Renal pelvis (tissue), 4 donors: Measurements from ENCODE around the gene MTFR1L. TPM values are rescaled to one million over a fixed set of nuclear protein-coding genes. Genes with fewer than 3 reads are reported as not detected.

ENCODE experiments used
- DNase-seq: peaks from one replicate; pipeline ENCODE4 v3.0.0-alpha.2; 2013
- polyA plus RNA-seq, 3 donors: library from polyadenylated mRNA; unstranded; fragments of 120-200 nt; gene quantifications; one replicate each; pipeline ENCODE4 v1.2.1, GENCODE V29; 2013; ENCODE audit not compliant: insufficient read length in 3 of 3

The MTFR1L gene
- polyA plus RNA-seq, 3 donors, result 86.2 to 120 (median 95.4) TPM

GRCh38 chr1:25858906-25859789 lies 39.4 kb downstream of the MTFR1L start, which contains the start of gene AUNIP:
AUNIP (minus strand) TSS chr1:25859457; CDS start chr1:25859357, 100 bp downstream.
- peak; percentile 87 for DNase-seq

DNA sequence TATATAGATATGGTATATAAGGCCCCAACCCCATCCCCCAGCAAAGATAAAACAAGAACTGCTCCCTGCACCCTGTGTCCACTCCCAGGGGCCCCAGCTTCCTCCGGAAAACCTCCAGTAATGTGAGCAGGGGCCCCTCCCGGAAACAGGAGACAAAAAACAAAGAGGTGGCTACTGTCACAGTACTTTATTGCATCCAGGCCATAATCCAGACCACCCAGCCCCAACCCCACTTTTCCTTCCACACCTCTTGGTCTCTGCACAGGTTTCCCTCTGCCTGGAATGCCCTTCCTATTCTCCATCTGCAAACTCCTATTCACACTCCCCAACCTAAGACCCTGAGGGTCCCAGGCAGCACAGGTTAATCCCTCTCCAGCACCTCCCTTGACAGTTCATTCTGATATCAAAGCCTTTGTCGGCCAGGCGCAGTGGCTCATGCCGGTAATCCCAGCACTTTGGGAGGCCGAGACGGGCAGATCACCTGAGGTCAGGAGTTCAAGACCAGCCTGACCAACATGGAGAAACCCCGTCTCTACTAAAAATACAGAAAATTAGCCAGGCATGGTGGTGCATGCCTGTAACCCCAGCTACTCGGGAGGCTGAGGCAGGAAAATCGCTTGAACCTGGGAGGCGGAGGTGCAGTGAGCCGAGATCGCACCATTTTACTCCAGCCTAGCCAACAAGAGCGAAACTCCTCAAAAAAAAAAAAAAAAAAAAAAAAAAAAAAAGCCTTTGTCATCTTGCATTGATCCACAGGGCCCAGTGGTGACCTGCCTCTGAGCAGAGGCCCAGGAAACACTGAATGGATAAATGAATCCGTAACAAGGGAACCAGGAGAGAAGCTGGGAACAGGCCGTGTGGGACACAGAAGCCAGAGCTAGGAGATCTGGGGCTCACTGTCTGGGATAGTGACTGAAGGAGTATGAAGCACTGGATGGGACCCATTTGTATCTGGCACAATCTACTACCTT lies 41.8 kb downstream of the MTFR1L start:
- no peak for DNase-seq

- no peak for DNase-seq
Measured at GRCh38 chr1:25862785-25863485, 43.2 kb downstream of the MTFR1L start.

- DNase-seq, result no peak
Measured at GRCh38 chr1:25863486-25864262, 43.9 kb downstream of the MTFR1L start.

- DNase-seq, result no peak
Measured at GRCh38 chr1:25864434-25864833, 44.7 kb downstream of the MTFR1L start.

GRCh38 chr1:25866288-25866687 lies 46.5 kb downstream of the MTFR1L start:
- no peak for DNase-seq

DNA sequence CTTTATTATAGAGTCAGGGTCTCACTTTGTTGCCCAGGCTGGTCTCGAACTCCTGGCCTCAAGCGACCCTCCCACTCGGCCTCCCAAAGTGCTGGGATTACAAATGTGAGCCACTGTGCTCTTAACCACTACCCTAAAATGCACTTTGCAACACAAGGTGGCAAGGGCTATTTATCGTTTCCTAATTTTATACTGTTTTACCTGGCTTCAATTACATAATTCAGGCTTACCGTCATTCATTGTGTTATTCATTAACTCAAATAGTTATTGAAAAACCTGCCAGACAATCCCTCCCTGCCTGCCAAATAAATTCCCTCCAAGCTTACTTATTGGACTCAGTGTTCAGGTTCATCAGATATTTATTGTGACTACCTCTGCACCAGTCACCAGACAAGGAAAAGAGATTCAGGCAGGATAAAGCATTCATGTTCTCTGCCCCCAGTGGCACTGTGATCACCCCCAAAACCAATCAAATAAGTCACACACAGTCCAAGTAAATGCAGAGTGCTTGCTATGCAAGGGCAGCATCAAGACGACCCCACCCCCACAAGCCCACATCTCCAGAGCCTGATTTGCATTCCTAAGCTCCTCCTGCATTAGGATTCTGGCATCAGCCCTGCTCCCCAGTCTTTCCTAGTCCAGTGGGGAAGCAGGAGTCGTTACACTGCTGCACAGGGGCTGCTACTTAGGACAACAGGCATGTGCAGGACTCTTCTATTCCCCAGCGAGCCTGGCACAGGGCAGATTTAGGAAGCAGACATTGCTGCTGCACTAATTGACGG lies 47.6 kb downstream of the MTFR1L start:
- peak; percentile 73 for DNase-seq

DNA sequence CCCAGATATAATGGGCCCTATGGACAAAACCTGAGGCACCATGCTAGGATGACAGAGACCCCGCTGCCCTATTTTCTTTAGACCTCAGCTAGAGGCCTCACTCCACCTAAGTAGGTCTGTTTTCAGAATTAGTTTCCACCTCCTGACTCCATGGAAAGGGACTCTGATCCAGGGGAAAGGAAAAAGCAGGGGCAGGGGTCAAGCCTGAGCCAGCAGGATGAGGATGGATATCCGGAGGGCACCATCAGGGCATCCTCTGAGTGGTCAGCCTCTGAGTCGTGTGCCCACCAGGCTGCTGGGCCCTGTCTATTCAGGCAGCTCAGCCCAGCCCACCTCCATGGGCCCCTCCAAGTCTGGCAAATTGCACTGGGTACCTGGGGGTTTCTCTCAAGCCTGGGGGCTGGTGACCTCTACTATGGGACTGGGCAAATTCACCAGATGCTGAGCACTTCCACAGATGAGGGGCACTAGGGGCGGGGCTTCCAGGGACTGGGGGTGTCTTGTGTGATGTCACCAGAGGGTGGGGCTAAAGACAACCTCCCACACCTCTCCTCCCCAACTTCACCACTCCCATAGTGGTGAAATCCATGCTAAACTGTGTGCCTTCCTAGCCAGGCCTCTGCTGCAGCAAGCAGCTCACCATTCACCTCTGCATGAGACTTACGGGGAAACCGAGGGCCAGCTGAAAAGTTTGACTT lies 50.3 kb downstream of the MTFR1L start:
- no peak for DNase-seq

GRCh38 chr1:25870614-25871013 lies 50.9 kb downstream of the MTFR1L start:
- DNase-seq, result no peak

DNA sequence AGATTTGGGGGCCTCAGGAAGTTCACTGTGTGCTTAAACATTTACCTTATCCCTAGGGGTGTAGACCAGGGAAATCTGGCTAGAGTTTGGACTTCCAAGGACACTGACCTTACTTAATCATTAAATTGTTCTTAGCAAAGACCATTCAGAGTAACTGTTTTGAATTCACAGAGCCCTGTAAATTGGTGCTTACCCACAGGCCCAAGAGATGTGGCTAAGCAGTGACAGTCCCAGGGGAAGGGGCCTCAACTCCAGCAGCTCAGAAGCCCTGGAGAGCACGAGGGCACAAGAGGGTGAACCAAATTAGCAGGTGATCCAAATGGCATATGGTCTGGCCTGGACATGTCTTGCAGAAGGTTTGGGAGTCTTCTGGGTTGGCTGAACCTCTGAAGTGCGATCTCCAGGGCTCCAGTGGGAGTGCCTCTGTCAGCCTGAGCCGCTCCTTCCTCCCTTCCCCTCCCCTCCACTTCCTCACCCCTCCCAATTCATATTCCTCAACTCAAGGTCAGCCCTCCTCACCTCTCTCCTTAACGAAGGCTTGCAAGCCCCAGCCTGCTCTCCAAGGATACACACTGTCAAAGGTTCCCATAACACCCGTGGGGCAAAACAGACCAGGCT lies 51.4 kb downstream of the MTFR1L start:
- DNase-seq, result no peak

DNA sequence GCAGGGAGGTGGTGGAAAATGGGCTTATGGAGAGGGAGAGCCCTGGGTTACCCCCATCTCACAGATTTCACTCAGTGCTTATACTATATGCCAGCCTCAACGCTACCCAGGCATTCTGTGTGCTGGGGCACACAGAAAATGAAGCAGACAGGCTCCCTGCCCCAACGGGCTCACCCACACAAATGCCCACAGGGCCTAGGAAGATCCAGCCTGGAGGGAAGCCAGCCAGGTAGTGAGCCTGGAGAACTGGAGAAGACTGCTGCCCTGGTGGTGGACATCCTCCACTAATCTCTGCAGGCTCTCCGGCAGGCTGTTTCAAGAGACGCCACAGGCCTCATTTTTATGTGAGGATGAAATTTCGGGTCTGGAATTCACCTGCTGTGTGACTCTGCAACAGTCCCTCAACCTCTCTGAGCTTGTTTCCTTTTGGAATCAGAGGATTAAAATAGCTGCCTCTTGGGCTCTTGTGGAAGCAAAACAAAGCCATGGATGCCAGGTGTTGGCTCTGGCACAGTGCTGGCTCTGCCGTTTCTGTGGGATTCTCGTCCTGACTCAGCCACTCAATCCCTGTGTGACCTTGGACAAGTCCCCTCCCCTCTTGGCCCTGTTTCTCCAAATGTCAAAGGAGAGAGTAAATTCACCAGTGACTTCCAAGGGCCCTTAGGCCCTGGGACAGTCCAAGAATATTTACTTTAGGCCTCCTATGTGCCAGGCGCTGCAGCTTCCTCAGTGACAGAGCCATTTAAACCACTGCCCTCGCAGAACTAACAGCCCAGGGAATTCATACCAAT lies 52.1 kb downstream of the MTFR1L start:
- DNase-seq, result no peak

DNA sequence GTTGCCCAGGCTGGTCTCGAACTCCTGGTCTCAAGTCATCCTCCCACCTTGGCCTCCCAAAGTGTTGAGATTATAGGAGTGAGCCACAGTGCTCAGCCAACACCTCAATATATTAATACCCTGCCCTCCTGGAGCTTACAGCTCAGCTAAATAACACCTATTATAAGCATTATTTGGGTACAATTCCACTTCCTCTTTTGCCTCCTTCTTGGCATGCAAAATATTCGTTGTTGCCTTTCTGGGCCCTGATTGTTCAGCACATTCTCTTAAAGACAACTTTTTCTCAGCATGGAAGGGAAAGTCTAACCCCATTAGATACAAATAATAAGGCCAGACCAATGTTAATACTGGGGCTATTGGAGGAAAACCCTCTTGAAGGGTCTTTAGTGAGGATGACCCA lies 53.0 kb downstream of the MTFR1L start:
- DNase-seq, result no peak

DNA sequence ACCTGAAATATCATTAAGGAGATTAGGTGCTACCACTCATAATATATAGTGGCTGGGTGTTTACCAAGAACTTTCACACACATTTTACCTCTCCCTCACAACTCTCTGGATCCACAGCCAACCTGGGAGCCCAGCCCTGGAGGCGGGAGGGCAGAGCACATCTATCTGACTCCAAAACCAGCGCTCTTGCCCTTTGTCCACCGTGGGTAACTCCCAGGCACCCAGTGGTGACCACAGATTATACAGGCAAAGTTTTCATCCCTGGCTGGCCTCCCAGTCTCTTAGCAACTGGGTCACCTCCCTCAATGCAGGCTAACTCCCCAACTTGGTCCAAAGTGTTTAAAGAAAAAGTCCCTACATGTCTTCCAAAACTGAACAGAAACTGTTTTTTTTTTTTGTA lies 53.4 kb downstream of the MTFR1L start:
- no peak for DNase-seq

DNA sequence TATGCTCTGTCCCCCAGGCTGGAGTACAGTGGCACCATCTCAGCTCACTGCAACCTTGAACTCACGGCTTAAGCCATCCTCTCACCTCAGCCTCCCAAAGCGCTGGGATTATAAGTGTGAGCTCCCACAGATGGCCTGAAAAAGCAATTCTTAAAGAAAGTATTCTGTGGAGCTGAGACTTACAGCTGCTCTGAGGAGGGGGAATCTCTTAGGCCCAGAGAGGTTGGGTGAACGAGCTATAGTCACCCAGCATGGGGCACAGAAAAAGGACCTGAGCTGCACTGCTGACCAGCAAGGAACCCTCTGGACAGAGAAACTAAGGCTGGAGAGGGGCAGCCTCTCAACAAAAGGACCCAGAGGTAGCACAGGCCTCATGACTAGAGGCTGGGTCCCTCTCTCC lies 54.5 kb downstream of the MTFR1L start:
- DNase-seq, result no peak

DNA sequence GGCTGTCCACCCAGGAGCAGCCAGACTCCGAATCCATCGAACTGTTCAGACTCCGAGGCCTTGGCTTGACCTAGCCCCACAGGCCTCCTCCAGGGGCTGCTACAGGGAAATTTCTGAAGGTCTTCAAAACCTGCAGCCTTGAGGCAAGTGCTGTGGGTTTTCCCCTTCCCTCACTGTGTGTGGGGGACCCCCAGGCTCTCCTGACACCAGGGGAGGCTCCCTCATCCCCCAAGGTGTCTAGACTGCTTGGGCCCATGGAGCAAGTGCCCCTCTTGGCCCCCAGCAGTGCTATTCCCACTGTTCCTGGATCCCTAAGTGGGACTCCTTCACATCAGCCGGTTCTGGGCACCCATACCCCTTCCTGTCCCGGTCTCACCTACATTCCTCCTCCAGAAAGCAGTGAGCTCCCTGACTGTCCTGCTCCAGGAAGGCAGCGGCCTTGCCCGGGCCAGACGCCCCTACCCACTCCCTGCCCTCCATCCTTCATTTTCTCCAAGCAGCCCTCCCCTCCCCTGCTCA lies 54.9 kb downstream of the MTFR1L start:
- DNase-seq, result no peak

GRCh38 chr1:25875154-25875855 lies 55.6 kb downstream of the MTFR1L start, which contains the start of gene PAQR7:
PAQR7 (minus strand) TSS chr1:25875708; CDS start chr1:25863839, 11,869 bp downstream.
- DNase-seq, result peak; percentile 73
